Hepatocyte (in vitro differentiated cells): Measurements from ENCODE around the gene PCNT. TPM values are rescaled to one million over a fixed set of nuclear protein-coding genes. Genes with fewer than 3 reads are reported as not detected.

Source experiments
- polyA plus RNA-seq: library from polyadenylated mRNA; unstranded; fragments of >200 nt; fragmentation: Nextera tagmentation; extraction: Ambion mirVana; gene quantifications from 2 replicates; pipeline ENCODE4 v1.2.1, GENCODE V29; 2016
- total RNA-seq: library from RNA; depleted of rRNA; stranded (reverse); fragments of >200 nt; gene quantifications from 2 replicates; pipeline ENCODE4 v1.2.3, GENCODE V29; 2014

PCNT gene
- total and polyA plus RNA-seq, 2 experiments from 2014 or later, result 11.5 to 14.3 TPM

Other genes with a start within 250 kb of the PCNT start
- gene COL6A2, start 226.0 kb upstream of the PCNT start, total RNA-seq, result 389 and 509 TPM in 2 replicates
- gene COL6A2, start 226.0 kb upstream of the PCNT start, polyA plus RNA-seq, result 832 and 940 TPM in 2 replicates
- gene FTCD, start 168.6 kb upstream of the PCNT start, total RNA-seq, result 25.8 and 27.5 TPM in 2 replicates
- gene FTCD, start 168.6 kb upstream of the PCNT start, polyA plus RNA-seq, result 60.9 and 76.8 TPM in 2 replicates
- gene SPATC1L, start 139.7 kb upstream of the PCNT start, total RNA-seq, result 8.3 and 10.1 TPM in 2 replicates
- 24.2 and 29.9 TPM in 2 replicates for gene SPATC1L, start 139.7 kb upstream of the PCNT start, polyA plus RNA-seq
- 122 and 146 TPM in 2 replicates for gene LSS, start 95.4 kb upstream of the PCNT start, total RNA-seq
- 131 TPM in 2 replicates for gene LSS, start 95.4 kb upstream of the PCNT start, polyA plus RNA-seq
- gene MCM3AP, start 38.5 kb upstream of the PCNT start, total RNA-seq, result 52.5 and 64.8 TPM in 2 replicates
- 29.1 and 35.4 TPM in 2 replicates for gene MCM3AP, start 38.5 kb upstream of the PCNT start, polyA plus RNA-seq
- 21.8 and 25.4 TPM in 2 replicates for gene YBEY, start 37.8 kb upstream of the PCNT start, total RNA-seq
- gene YBEY, start 37.8 kb upstream of the PCNT start, polyA plus RNA-seq, result 13.9 and 19.9 TPM in 2 replicates
- gene C21orf58, start 286 bp upstream of the PCNT start, total RNA-seq, result 2.6 TPM in 2 replicates
- gene C21orf58, start 286 bp upstream of the PCNT start, polyA plus RNA-seq, result 6.8 and 6.9 TPM in 2 replicates
- gene DIP2A, start 134.7 kb downstream of the PCNT start, total RNA-seq, result 22.7 and 24.6 TPM in 2 replicates
- gene DIP2A, start 134.7 kb downstream of the PCNT start, polyA plus RNA-seq, result 16.7 and 19.8 TPM in 2 replicates